RCC 7860 (cell line): Measurements from ENCODE around the gene CNTNAP5.

Source experiments
- DNase-seq: peaks from one replicate; pipeline ENCODE4 v3.0.0-alpha.2; 2015; ENCODE audit warnings: low spot score
- FAIRE-seq: peaks from 2 replicates; lab custom pipeline; 2012; peaks lifted over from hg19 to GRCh38; lab: Jason Lieb, UNC

Gene CNTNAP5

DNA sequence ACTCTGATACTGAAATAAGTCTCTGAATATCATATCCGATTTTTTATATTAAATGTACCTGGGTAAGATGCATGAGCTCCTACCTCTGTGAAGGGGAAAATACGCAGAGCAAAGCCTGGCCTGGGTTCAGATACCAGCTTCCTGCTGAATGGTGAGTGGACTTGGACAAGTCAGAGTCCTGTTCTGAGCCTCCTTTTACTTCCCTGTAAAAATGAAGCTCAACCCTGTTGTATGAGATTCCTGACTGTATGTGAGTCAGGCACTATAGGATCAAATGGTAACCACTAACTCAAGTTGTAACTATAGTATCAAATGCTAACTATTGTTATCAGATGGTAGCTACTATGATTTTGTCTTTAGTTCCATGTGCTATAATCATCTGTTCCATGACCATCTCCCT lies 561.7 kb downstream of the CNTNAP5 start:
- DNase-seq, result no peak
- no peak for FAIRE-seq

DNA sequence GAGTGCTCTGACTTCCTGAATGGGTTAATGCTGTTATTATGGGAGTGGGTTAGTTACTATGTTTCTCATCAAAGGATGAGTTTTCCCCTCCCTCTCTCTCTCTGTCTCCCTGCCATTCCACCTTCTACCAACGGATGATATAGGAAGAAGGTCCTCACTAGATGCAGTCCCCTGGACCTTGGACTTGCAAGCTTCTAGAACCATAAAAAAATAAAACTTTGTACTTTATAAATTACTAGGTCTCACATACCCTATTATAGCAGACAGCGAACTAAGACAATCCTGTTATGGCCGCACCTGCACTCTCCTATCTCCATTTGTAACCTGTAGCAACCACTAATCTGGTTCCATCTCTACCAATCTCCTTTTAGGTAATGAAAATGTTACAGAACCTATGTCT lies 564.9 kb downstream of the CNTNAP5 start:
- FAIRE-seq (no peak), DNase-seq (no peak)

DNA sequence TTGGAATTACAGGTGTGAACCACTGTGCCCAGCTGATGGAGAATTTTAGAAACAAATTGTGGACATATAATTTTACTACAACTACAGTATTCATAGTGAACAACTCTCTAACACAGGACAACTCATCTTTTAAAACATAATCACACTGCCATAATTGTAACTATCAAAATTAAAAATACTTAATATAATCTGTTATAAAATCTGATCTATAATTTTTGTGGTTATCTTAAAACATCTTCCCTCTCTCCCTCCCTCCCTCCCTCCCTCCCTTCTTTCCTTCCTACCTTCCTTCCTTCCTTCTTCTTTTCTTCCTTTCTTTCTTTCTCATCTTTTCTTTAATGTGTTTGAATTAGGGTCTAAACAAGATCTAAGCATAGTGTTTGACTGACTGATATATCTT lies 577.7 kb downstream of the CNTNAP5 start:
- no peak for FAIRE-seq

DNA sequence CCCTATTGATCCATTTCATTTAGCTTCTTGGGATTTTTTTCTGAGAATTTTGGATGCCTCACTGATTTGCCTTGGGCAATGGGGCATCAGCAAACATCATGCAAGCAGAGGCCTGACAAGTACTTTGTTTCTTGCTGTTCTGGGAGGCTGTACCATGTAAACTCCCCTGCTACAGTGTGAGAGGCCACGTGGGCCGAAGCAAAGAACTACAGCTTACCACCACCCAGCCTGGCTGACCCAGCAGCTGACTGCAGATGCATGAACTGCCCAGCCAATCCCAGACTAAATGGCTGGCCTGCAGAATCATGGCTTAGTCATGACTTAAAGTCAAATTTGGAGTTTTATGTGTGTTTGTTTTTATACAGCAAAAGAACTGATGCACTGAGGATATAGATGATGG lies 579.9 kb downstream of the CNTNAP5 start:
- FAIRE-seq (no peak), DNase-seq (no peak)

More for the DNA sequence above, 577.7 kb downstream of the CNTNAP5 start:
- DNase-seq, result no peak

DNA sequence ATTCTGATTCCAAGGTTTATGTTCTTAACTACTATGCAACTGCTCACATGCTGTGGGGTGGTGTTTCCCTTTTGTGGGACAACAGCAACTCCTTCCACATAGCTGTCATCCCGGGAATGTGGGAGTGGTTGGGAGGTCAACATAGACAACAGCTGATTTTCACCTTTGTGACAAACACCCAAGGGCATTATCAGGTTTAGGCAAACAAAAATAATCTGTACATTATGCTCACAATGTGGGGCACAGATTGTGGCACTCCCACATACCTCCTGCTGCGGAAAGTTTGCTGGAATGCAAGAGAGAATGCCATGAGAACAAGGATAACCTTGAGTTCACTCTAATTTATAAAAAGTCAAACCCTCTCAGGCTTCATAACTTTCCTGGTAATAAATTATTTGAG lies 582.6 kb downstream of the CNTNAP5 start:
- DNase-seq (no peak), FAIRE-seq (no peak)

DNA sequence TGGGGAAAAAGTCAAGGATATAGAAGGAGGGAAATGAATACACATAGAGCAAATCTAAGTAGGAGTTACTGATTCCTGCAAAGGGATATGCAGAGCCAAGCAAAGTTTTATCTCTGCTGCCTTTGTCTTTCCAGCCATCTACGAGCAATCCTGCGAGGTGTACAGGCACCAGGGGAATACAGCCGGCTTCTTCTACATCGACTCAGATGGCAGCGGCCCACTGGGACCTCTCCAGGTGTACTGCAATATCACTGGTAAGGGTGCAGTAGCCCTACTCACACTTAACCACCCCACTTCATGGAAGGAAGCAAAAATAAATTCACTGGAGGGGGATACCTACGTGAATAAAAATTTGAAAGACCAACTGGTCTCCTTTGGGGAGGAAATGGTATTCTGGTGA lies 584.6 kb downstream of the CNTNAP5 start:
- DNase-seq (no peak), FAIRE-seq (no peak)

DNA sequence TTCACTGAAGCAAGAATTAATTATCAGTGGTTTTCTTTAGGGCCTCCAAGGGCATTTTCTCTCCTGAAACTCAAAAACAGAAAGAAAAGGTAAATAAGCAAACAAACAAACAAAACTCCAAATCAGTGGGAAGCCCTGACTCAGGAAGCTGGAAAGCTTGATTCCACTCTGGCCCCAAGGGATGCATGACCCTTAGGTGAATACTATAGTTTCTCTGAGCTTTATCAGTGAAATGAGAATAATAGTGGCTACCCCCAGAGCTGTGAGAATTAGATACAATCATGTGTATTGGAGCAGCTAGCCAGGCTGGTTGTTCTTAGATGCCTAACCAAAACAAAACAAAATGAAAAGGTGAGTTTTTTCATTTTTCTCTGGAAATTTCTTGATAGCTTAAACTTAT lies 585.1 kb downstream of the CNTNAP5 start:
- FAIRE-seq, result no peak
- no peak for DNase-seq

DNA sequence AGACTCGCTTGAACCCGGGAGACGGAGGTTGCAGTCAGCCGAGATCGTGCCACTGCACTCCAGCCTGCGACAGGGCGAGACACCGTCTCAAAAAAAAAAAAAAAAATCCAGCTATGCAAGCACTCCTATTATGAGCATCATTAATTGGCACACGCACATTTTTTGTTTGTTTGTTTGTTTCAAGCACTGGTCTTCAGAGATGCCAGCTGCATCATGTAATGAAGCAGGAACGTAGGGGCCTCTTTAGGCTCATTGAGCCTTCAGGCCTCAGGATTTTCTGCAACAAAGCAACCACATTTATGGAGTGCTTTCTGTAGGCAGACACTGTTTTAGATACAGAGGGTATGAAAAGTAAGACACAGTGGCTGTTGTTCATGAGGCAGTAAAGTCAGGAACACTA lies 585.8 kb downstream of the CNTNAP5 start:
- no peak for FAIRE-seq

DNA sequence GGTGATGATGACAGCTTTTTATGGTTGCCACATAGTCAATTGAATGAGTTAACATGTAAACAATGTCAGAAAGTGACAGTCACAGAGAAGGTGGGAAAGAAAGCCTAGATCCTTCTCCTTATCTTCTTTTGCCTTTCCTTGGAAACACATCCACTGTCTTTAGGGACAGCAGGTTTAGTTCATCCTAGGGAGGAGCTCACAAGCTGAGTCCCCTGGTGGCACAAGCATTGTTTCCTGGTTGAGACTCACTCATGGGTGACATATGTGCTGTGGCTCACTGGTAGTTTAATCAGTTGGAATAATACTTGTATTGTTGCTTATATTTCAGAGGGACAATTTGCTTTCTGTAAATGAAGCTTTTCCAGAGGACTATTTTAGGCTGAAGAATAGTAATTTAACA lies 598.5 kb downstream of the CNTNAP5 start:
- FAIRE-seq (no peak), DNase-seq (no peak)

More for the DNA sequence above, 585.8 kb downstream of the CNTNAP5 start:
- no peak for DNase-seq

DNA sequence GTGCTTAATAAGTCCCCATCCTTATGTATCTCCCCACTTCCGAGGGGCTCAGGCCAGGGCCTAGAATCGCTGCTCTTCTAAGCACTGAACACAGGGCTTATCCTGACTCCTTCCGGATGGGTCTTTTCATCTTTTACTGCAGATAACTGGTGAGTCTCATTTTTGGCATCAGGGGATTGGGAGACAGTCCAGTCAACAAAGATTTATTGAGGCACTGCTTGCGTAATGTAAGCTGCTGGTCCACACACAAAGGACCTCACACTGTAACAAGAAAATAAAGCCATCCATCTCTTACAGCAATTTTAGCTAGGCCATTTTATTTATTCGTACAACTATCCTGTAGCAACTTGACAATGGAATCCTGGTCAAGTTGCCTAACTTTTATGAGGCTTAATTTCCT lies 600.5 kb downstream of the CNTNAP5 start:
- FAIRE-seq (no peak), DNase-seq (no peak)

DNA sequence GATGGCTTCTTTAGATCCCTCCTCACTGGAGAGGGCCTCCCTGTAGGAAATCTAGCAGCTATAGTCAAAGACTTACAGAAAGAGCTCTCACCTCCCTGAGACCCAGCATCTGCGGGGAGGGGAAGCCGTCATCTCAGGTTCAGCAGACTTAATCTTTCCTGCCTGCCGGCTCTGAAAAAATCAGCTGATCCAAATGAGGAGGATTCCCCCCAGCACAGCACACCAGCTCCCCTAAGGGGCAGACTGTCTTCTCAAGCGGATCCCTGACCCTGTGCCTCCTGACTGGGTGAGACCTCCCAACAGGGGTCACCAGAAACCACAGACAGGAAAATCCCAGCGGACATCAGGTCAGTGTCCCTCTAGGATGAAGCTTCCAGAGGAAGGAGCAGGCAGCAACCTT lies 601.9 kb downstream of the CNTNAP5 start:
- no peak for FAIRE-seq
- DNase-seq, result no peak

DNA sequence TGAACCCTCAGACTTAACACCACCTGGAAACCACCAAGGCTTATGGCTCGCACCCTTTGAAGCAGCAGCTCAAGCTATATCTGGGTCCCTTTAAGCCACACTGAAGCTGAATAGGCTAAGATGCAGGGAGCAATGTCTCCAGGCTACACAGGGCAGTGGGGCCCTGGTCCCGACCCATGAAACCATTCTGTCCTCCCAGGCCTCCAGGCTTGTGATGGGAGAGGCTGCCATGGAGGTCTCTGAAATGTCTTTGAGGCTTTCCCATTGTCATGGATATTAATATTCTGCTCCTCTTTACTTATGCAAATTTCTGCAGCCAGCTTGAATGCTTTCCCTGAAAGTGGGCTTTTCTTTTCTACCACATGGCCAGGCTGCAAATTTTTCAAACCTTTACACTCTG lies 608.7 kb downstream of the CNTNAP5 start:
- DNase-seq, result no peak
- FAIRE-seq, result no peak

DNA sequence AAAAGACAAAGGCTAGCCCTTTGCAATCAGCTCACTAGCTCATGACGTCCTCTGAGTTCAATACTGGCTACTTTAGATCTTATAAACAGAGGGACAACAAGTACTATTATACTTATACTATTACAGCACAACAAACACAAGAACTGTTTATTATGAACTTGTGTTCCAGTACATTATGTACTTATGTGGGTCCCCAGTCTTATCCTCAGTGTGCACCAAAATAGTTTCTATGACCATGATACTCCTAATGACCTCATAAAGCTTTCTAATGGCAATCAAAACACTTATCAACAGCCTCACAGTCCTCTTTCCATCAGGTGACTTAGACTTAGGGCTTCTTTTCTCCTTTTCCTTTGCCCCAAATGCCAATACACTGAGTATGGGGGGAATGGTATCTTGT lies 614.4 kb downstream of the CNTNAP5 start:
- no peak for FAIRE-seq
- DNase-seq, result no peak

DNA sequence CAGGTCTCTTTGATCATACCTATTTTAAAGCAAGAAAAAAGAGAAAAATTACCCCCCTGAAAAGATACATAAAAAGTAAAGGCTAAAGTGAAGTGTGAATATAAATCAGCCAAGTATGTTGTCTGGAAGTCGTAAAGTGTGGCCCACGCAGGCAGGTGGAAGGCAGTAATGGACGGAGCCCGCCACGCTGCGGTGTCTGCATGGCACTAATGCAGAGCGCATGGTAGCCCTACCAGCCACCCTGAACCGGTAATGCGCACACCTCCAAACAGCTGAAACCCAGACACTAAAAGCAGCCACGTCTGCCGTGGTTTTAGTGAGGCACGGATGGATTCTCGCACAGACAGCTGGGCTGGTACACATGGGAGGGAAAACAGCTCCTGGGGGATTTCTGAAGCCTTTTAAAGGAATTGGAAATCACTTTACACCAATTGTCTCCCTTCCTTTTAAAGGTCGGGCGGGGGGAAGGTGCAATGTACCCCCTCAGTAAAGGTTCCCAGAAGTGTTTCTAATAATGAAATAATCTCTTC lies 615.2 kb downstream of the CNTNAP5 start:
- DNase-seq (no peak), FAIRE-seq (no peak)

DNA sequence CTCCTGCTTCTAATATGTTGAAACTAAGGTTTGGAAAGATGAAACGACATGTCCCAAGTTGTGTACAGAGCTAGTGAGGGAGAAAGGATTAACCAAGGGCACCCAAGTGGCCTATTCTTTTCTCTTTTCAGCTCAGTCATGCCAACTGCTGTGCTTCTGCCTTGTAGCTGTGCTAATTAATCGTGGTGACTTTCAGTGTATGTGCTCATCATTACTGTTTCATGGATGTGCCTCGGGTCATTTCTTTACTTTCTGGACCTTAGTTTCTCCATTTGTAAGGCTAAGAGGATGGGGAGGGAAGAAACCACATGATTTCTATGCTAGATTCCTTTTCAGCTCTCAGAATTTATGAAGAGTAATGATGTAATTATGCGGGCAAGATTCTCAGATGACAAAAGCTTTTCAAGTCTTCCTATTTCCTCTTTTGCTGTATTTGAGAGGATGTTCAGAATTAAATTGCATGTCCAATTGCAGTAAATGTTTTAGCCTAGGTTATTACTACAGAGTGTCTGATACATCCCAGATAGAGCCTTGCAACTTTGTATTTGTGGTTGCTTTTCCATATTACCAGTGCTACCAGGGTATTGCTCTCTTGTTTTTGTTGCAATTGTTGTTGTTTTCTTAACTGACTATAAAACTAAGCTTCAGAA lies 621.2 kb downstream of the CNTNAP5 start:
- no peak for FAIRE-seq
- no peak for DNase-seq

DNA sequence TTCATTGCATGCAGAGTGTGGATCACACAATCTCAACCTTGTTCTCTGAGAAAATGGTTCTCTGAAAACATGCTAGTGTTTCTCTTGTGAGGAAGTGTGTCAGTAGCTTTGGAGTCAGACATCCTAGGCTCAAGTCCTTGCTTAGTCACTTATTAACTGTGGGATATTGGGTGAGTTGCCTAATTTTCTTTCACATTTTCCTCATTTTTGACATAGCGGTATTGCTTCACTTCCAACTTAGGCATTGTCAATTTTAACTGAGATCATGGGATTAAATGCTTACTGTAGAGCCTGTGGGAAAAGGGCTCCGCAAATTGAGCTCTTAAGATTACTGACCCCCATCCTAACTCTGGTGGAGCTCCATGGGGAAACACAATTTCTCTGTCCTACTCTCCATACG lies 622.2 kb downstream of the CNTNAP5 start:
- DNase-seq (no peak), FAIRE-seq (no peak)

DNA sequence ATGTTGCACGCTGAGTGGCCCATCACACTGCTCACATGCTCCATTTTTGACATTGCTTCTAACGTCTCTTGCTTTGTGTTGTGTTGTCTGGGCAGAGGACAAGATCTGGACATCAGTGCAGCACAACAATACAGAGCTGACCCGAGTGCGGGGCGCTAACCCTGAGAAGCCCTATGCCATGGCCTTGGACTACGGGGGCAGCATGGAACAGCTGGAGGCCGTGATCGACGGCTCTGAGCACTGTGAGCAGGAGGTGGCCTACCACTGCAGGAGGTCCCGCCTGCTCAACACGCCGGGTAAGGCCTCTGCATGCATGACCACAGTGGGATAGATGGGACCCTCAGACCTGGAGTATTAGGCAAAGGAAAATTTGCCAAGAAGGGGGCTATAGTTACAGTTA lies 622.6 kb downstream of the CNTNAP5 start:
- no peak for DNase-seq
- FAIRE-seq, result no peak

DNA sequence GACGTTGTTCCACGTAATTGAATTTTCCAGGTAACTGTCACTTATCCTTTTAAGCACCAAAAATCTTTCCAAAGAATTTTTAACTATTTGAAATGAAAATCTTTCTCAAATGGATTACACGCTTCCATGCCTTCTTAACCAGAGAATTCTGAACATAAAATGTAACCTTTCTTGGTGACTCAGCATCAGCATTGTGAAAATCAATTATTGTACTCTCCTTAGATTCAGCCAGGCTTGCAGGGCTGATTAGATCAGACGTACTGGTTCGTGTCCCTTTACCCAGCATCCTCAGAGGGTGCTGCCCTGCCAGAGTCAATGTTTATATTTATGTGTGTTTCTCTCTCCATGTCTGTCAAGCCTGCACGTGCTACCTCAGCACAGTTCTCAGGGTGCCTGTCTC lies 623.9 kb downstream of the CNTNAP5 start:
- FAIRE-seq, result no peak
- DNase-seq, result no peak

DNA sequence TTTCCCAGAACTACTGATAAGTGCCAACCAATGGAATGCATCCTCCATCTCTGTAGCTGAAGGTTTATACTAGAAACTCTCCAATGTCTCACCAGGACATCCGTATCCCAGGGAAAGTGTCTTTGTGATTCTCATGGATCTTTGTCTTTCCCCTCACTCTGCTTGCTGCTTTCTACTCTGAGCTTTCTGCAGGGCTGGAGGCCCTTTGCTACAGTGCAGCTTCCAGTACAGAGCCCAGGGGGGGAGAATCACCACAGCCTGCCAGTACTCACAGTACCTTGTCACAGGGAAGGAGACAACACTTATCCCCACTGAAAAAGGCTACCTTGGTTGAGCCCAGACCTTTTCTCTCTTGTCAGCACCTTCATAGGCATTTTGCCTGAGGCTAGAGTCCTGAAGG lies 627.0 kb downstream of the CNTNAP5 start:
- DNase-seq (no peak), FAIRE-seq (no peak)

DNA sequence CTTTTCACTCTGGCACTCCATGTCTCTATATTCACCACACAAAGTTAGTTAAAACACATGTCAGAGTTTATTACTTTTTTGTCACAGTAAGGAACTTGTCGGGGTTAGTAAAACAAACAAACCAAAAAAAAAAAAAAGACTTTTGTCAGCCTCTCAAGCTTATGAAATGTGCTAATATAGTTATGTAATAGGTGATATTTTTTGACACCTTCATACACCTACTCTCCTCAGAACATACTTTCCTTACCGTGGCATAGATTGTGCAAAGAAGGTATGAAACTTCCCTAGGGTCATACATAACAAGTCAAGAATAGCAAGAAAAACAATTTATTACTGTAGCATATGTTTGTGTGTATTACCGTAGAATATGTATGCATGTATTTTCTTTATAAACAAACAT lies 633.3 kb downstream of the CNTNAP5 start:
- FAIRE-seq (no peak), DNase-seq (no peak)

DNA sequence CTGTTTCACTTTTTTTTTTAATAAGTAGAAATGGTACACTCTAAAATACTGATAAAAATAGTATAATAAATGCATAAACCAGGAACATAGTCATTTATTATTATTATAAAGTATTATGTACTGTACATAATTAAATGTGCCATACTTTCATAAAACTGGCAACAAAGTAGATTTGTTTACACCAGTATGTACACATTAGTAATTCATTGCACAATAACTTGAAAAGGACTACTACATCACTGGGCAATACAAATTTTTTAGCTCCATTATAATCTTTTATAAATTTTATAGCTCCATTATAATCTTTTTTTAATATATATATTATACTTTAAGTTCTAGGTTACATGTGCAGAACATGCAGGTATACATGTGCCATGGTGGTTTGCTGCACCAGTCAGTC lies 636.5 kb downstream of the CNTNAP5 start:
- no peak for FAIRE-seq

DNA sequence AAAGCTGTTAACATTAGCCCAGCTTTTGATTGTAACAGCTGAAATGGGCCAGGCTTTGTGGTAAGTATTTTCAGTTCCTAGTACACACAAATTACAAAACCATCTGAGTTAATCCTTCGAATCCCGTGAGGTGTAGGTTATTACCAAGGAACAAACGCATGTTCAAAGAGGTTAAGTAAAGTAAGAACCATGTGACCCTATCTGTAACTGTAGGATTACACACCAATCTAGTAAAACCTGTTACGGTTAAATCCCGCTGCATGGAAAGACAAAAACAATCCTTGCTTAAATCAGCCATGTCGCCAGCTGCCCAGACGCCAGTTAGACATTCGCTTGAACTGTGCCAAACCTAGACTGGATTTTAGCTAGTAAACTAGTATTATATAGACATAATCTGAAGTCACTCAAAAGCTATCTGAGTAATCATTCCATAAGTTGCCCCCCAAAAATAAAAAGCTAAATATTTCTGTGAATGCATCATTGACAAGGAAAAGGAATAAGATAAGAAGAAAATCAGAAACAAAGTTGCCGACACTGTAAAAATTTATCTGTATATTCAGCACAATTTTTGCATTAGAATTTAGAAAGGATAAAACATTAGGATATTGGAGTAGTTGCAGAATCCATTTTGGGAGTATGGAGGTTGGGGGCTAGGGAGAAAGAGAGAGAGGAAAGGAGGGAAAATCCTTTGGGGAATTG lies 638.0 kb downstream of the CNTNAP5 start:
- DNase-seq (no peak), FAIRE-seq (no peak)

More for the DNA sequence above, 636.5 kb downstream of the CNTNAP5 start:
- DNase-seq, result no peak

DNA sequence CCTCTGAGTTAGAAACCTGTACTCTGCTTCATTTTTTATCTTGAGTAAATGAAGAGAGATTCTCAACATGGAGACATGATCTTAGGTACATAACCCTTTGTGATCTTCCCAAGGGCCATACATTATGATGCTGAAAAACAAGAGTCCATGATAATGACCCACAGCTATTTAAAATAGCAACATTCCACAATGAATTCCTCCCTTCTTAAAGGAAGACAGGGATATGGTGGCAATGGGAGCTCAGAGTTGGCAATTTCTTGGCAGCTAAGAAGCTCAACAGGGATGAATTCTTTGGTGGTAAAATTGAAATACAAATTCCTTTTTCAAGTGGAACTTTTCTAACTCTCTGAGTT lies 638.5 kb downstream of the CNTNAP5 start:
- no peak for FAIRE-seq
- DNase-seq, result no peak
